GM12878 (cell line): ENCODE data around the gene CCDC181. TPM values are rescaled to one million over a fixed set of nuclear protein-coding genes. Genes with fewer than 3 reads are reported as not detected.
A peak's percentile ranks its signal among the peaks of the same experiment; 100 is the strongest.

Experiments used
- ATAC-seq: fragments of 200-7000 bp; cut with Tn5 transposase; 3 replicates; pipeline ENCODE4 v1.9.1; 2020; ENCODE audit warnings: mild to moderate bottlenecking, moderate library complexity
- BruUV-seq: library from RNA; stranded (reverse); fragments of 400-500 nt; replicated peaks from 2 replicates; lab custom pipeline; 2021; lab: Mats Ljungman, UMichigan
- CTCF ChIA-PET: fragments of 300-600 bp; sonication (Branson Sonifier 250); formaldehyde crosslinking; extraction: SDS; loops from one replicate; lab custom pipeline; 2021; ENCODE audit warnings: inconsistent platforms; lab: Yijun Ruan, JAX
- POLR2A ChIA-PET: fragments of 350-600 bp; formaldehyde crosslinking; extraction: SDS; loops from one replicate; lab custom pipeline; 2021; ENCODE audit warnings: inconsistent platforms; lab: Charles Lee
- RAD21 ChIA-PET: fragments of 300-600 bp; sonication (Branson Sonifier 250); formaldehyde crosslinking; loops from one replicate; lab custom pipeline; 2023; ENCODE audit warnings: antibody characterized with exemption; ENCODE audit not compliant: unreplicated experiment; lab: Charles Lee
- SMC1A ChIA-PET: fragments of 300-600 bp; sonication (Branson Sonifier 250); formaldehyde crosslinking; loops from one replicate; lab custom pipeline; 2023; ENCODE audit not compliant: unreplicated experiment, uncharacterized antibody; lab: Charles Lee
- DNase-seq: peaks from one replicate; pipeline ENCODE4 v3.0.0-alpha.2; 2011; ENCODE audit warnings: low read depth, low spot score
- FAIRE-seq: peaks from 3 replicates; lab custom pipeline; 2011; peaks lifted over from hg19 to GRCh38; lab: Jason Lieb, UNC
- H2AFZ ChIP-seq: 2 replicates; pipeline ENCODE4 v1.6.0; 2011; ENCODE audit warnings: low read depth, low read length, control low read depth; ENCODE audit not compliant: control insufficient read depth
- H3K27ac ChIP-seq: 2 replicates; pipeline ENCODE4 v1.5.1; 2011; ENCODE audit warnings: control low read depth; ENCODE audit not compliant: control insufficient read depth, insufficient read depth
- H3K27me3 ChIP-seq, 2 experiments: replicated peaks in 1 of 2; 2 replicates each; pipeline versions ENCODE4 v1.6.0 to v1.6.1; 2011; ENCODE audit warnings: low read length in 1 of 2; ENCODE audit not compliant: control insufficient read depth in 2 of 2, insufficient read depth in 2 of 2
- H3K36me3 ChIP-seq, 2 experiments: 2 replicates each; pipeline ENCODE4 v1.5.1; 2011; ENCODE audit warnings: low read length in 1 of 2; ENCODE audit not compliant: control insufficient read depth in 2 of 2, insufficient read depth in 2 of 2
- H3K4me1 ChIP-seq: 2 replicates; pipeline ENCODE4 v1.6.1; 2011; ENCODE audit warnings: mild to moderate bottlenecking, low read length, moderate library complexity, mixed read lengths; ENCODE audit not compliant: control insufficient read depth, insufficient read depth
- H3K4me2 ChIP-seq: 2 replicates; pipeline ENCODE4 v1.6.0; 2011; ENCODE audit warnings: control low read depth; ENCODE audit not compliant: control insufficient read depth, insufficient read depth
- H3K4me3 ChIP-seq: fragments of 200-600 bp; sonication (generic); 2 replicates; pipeline ENCODE4 v1.5.1; 2016
- H3K79me2 ChIP-seq: 2 replicates; pipeline ENCODE4 v1.6.0; 2011; ENCODE audit warnings: low read length; ENCODE audit not compliant: control insufficient read depth, insufficient read depth
- H3K9ac ChIP-seq: 2 replicates; pipeline ENCODE4 v1.8.0; 2011; ENCODE audit warnings: low read length, control low read depth, mixed read lengths; ENCODE audit not compliant: control insufficient read depth, insufficient read depth
- H3K9me3 ChIP-seq: replicated peaks from 3 replicates; pipeline ENCODE4 v1.5.1; 2011; ENCODE audit warnings: mild to moderate bottlenecking, low read length; ENCODE audit not compliant: control insufficient read depth, insufficient read depth
- H4K20me1 ChIP-seq: 2 replicates; pipeline ENCODE4 v1.6.0; 2011; ENCODE audit not compliant: control insufficient read depth, insufficient read depth
- CBX3 ChIP-seq: fragments of 200-600 bp; sonication (generic); IDR thresholded peaks from 2 replicates; pipeline ENCODE4 v1.6.1; 2016; ENCODE audit warnings: low read depth, borderline replicate concordance
- CTCF ChIP-seq, 3 experiments: IDR thresholded peaks in 2 of 3; conservative IDR thresholded peaks in 1 of 3; 2 replicates each; pipeline ENCODE4 v1.5.1; 2011; ENCODE audit warnings: low read depth in 3 of 3, low read length in 3 of 3, mild to moderate bottlenecking in 3 of 3, control low read depth in 2 of 3, moderate library complexity in 2 of 3, inconsistent platforms in 1 of 3, mixed read lengths in 1 of 3; ENCODE audit not compliant: control insufficient read depth in 2 of 3, insufficient read depth in 1 of 3; ENCODE audit errors: extremely low read depth in 1 of 3
- IKZF2 ChIP-seq, 2 experiments: fragments of 450-650 bp; IDR thresholded peaks; 2 replicates each; pipeline ENCODE4 v1.6.1; 2017; ENCODE audit warnings: mild to moderate bottlenecking in 2 of 2, moderate library complexity in 2 of 2
- NR2C1 ChIP-seq: fragments of 450-650 bp; IDR thresholded peaks from 2 replicates; pipeline ENCODE4 v1.6.1; 2017; ENCODE audit warnings: antibody characterized with exemption, mild to moderate bottlenecking, moderate library complexity
- PAX8 ChIP-seq: fragments of 450-650 bp; IDR thresholded peaks from 2 replicates; pipeline ENCODE4 v1.6.1; 2017; ENCODE audit warnings: mild to moderate bottlenecking, moderate library complexity
- RAD21 ChIP-seq: IDR thresholded peaks from 2 replicates; pipeline ENCODE4 v1.6.1; 2011; ENCODE audit warnings: mild to moderate bottlenecking, low read depth, low read length, moderate library complexity; ENCODE audit not compliant: insufficient read depth
- SMC3 ChIP-seq: IDR thresholded peaks from 2 replicates; pipeline ENCODE4 v1.6.1; 2011; ENCODE audit warnings: low read length, improper control_type of control experiment, borderline replicate concordance
- SREBF1 ChIP-seq: IDR thresholded peaks from 2 replicates; pipeline ENCODE4 v1.6.1; 2012; ENCODE audit warnings: mild to moderate bottlenecking, low read length
- SREBF2 ChIP-seq: IDR thresholded peaks from 2 replicates; pipeline ENCODE4 v1.6.1; 2012; ENCODE audit warnings: mild to moderate bottlenecking, low read length
- TBL1XR1 ChIP-seq: IDR thresholded peaks from 2 replicates; pipeline ENCODE4 v1.6.1; 2012; ENCODE audit warnings: low read depth, low read length, improper control_type of control experiment
- ZNF207 ChIP-seq: fragments of 450-650 bp; IDR thresholded peaks from 2 replicates; pipeline ENCODE4 v1.6.1; 2014; ENCODE audit warnings: antibody characterized with exemption, mild to moderate bottlenecking, borderline replicate concordance
- ZNF384 ChIP-seq: IDR thresholded peaks from 2 replicates; pipeline ENCODE4 v1.6.1; 2012; ENCODE audit warnings: low read depth, mild to moderate bottlenecking, low read length, improper control_type of control experiment, borderline replicate concordance
- WGBS: methylation state at CpG from one replicate; pipeline ENCODE4 v1.1.6; 2016; ENCODE audit warnings: low lambda C conversion rate; ENCODE audit not compliant: insufficient replicate concordance, insufficient coverage; ENCODE audit errors: missing lambda C conversion rate; 5-methylcytosine and 5-hydroxymethylcytosine counted together
- in situ Hi-C: fragments of 300-500 bp; cut with MboI; formaldehyde crosslinking; loops from 9 replicates; pipeline ENCODE4 v1.14.3; 2018; ENCODE audit warnings: mixed read lengths
- intact Hi-C: fragments of 100-400 bp; cut with micrococcal nuclease; formaldehyde crosslinking; loops from one replicate; pipeline ENCODE4 v1.14.2; 2022; ENCODE audit not compliant: unreplicated experiment
- polyA plus RNA-seq, 11 experiments: library from polyadenylated mRNA; depleted of rRNA in 4 of 11; unstranded in 6 of 11; stranded (reverse) in 5 of 11; fragments of >200 nt; fragmentation: Nextera tagmentation in 4 of 11; fragmentation: Illumina TruSeq in 1 of 11; extraction: Ambion mirVana in 4 of 11; extraction: Trizol in 1 of 11; gene quantifications; 1 replicate in 1 of 11; 2 replicates in 10 of 11; pipeline versions ENCODE4 v1.2.1 to v1.2.3, GENCODE V29; 2011 to 2016; ENCODE audit warnings: inconsistent platforms in 2 of 11, missing spikeins in 2 of 11, low read depth in 1 of 11
- total RNA-seq, 4 experiments: library from RNA; depleted of rRNA in 3 of 4; stranded (reverse); fragments of >200 nt in 3 of 4; fragmentation: Illumina TruSeq in 1 of 4; extraction: Trizol in 1 of 4; gene quantifications; 2 replicates each; pipeline versions ENCODE4 v1.2.1 to v1.2.3, GENCODE V29; 2013 to 2021
- TF ChIP-seq, protein P1 (sequence below): fragments of 450-650 bp; IDR thresholded peaks from 2 replicates; pipeline ENCODE4 v1.6.1; 2017; ENCODE audit warnings: mild to moderate bottlenecking, low read depth, inconsistent platforms; ENCODE audit not compliant: poor library complexity, severe bottlenecking

CCDC181 gene
- total and polyA plus RNA-seq, 10 of the 15 experiments (the other 5 are each of a cell fraction or from before 2014, with no cell fraction given) = not detected

DNA sequence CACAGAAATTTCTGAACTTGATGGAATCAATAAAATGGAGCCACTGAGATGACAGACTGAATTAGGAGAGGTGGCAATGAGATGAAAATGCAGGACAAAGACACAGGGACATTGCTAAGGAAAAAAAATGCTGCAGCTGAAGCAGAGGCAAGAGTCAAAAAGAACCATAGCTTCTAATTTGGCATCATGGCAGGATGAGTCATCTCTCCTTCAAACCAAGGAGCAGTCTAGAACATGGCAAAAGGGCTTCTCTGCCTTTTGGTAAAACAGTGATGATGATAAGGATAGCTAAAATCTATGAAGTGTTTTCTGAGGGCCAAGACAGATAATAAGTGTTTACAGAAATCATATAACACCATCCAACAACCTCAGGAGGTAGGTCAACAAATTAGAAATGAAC lies 41.7 kb upstream of the CCDC181 start (continued):
- TF ChIP-seq IKZF2 (IDR thresholded peaks at IDR 0.05) = no peak
- TF ChIP-seq PAX8 = no peak
- no peak for TF ChIP-seq SREBF2
- no peak for TF ChIP-seq SREBF1
- no peak for TF ChIP-seq ZNF384
- TF ChIP-seq NR2C1 = no peak
- no peak for TF ChIP-seq CBX3
- TF ChIP-seq, protein P1, sequence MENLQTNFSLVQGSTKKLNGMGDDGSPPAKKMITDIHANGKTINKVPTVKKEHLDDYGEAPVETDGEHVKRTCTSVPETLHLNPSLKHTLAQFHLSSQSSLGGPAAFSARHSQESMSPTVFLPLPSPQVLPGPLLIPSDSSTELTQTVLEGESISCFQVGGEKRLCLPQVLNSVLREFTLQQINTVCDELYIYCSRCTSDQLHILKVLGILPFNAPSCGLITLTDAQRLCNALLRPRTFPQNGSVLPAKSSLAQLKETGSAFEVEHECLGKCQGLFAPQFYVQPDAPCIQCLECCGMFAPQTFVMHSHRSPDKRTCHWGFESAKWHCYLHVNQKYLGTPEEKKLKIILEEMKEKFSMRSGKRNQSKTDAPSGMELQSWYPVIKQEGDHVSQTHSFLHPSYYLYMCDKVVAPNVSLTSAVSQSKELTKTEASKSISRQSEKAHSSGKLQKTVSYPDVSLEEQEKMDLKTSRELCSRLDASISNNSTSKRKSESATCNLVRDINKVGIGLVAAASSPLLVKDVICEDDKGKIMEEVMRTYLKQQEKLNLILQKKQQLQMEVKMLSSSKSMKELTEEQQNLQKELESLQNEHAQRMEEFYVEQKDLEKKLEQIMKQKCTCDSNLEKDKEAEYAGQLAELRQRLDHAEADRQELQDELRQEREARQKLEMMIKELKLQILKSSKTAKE = no peak
- no peak for TF ChIP-seq TBL1XR1
- TF ChIP-seq, all 136 proteins: peak for 0

DNA sequence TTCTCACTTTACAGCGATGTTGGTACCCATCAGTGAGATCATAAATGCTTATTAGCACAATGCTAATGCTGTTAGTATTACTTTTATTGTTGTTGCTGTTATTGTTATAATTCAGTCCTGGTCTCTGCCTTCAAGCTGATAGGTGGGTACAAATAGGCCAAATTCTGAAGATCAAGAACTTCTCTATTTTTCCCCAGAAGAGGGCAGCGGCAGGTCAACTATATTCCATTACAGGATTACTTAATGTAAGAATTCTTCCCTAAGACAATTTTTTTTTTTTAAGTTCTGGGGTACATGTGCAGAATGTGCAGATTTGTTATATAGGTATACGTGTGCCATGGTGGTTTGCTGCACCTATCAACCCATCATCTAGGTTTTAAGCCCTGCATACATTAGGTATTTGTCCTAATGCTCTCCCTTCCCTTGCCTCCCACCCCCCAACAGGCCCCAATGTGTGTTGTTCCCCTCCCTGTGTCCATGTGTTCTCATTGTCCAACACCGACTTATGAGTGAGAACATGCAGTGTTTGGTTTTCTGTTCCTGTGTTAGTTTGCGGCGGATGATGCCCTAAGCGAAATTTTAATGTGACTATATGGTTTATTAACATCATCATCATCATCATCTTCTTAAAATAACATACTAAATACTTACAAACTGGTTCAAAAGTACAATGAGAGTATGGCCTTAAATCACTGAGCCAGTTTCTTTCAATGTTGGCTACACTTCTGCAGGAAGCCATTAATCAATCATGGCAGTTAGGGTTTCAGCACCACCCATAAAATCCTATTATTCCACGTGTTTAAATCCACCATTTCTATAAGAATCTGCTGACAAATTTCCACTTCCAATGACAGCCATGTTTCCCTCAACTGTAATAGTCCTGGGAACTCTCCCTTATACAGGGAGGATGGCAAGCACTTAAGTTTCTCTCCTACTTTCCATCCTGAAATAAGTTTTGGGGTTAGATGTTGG lies 39.3 kb upstream of the CCDC181 start:
- no peak for DNase-seq
- WGBS = 79% methylated on average over 8 of the region's 8 CpGs

More for the DNA sequence above, 39.3 kb upstream of the CCDC181 start:
- Histone ChIP-seq H3K4me1 (no peaks in the 10 kb centered on the region), H3K27me3 (no peaks in the 10 kb centered on the region), H3K9me3 (no peaks in the 10 kb centered on the region), H3K36me3 (peaks cover 0 to 3% of the 10 kb centered on the region in 2 experiments; a peak in 1 of 4 replicates), H3K9ac (no peak overlapping the region), H3K27ac (no peak overlapping the region), H3K4me3 (no peak overlapping the region), H3K79me2 (no peaks in the 10 kb centered on the region), H2AFZ (no peak overlapping the region), H4K20me1 (no peaks in the 10 kb centered on the region), H3K4me2 (no peak overlapping the region)
- ChIA-PET CTCF (interaction anchor here (0.7 to 3.5 kb wide), 5 partner anchors 31 to 245 kb away, joined by 3 to 27 read pairs (median 4); no protein-coding TSS in a partner anchor), SMC1A (interaction anchor here (1.0 to 4.4 kb wide), 3 partner anchors 20 to 108 kb away, joined by 3 to 26 read pairs (median 3); no protein-coding TSS in a partner anchor), POLR2A (interaction anchor here (0.6 kb wide), 1 partner anchor 360 kb away, joined by 3 read pairs; no protein-coding TSS in a partner anchor), RAD21 (interaction anchor here (2.3 kb wide), 1 partner anchor 79 kb away, joined by 8 read pairs; no protein-coding TSS in a partner anchor)
- TF ChIP-seq ZNF207 = no peak
- 0 out of 2 replicates have a peak, but pooled peaks have one; percentile 31 for TF ChIP-seq RAD21
- peak; percentile 46; the same call in 1 of the 2 replicates for TF ChIP-seq SMC3
- TF ChIP-seq CTCF (IDR thresholded peaks at IDR 0.05 in 2 of 3, conservative IDR thresholded peaks at IDR 0.05 in 1 of 3; ENCODE audit: control insufficient read depth in 2 of 3, extremely low read depth in 1 of 3, insufficient read depth in 1 of 3, low read depth in 3 of 3, low read length in 3 of 3) = peak; percentile 24 to 47 (median 27); a peak in 3 of 6 replicates
- intact Hi-C loops (loop anchor here (1.0 to 5.0 kb wide), 2 partner anchors 80 to 246 kb away; partner anchors contain the start of gene SELL), in situ Hi-C loops (no loop called here)
- BruUV-seq = no TSS peak
- FAIRE-seq (no peak), ATAC-seq (peak; percentile 66)
